HG03159 (cell line): ENCODE measurements around the gene MCRIP1.
A peak's percentile ranks its signal among the peaks of the same experiment; 100 is the strongest.

Experiments
- ATAC-seq: cut with Tn5 transposase; IDR thresholded peaks from one replicate; pipeline ENCODE4 v1.9.1; 2021; ENCODE audit warnings: mild to moderate bottlenecking, moderate library complexity; ENCODE audit not compliant: unreplicated experiment

MCRIP1 gene

GRCh38 chr17:81860756-81861568 is 27.9 kb upstream of the MCRIP1 start:
- peak; percentile 73 for ATAC-seq

GRCh38 chr17:81859906-81860755 is 27.0 kb upstream of the MCRIP1 start, which contains the start of gene P4HB:
P4HB (minus strand) TSS chr17:81860535; CDS start chr17:81860471, 64 bp downstream.
- ATAC-seq: no peak

- no peak for ATAC-seq
Measured at GRCh38 chr17:81858967-81859905, 26.1 kb upstream of the MCRIP1 start.

GRCh38 chr17:81858170-81858966 is 25.3 kb upstream of the MCRIP1 start:
- no peak for ATAC-seq

GRCh38 chr17:81854974-81855774 is 22.1 kb upstream of the MCRIP1 start:
- ATAC-seq: no peak

GRCh38 chr17:81852237-81852636 is 19.1 kb upstream of the MCRIP1 start:
- ATAC-seq: no peak

GRCh38 chr17:81851423-81851822 is 18.3 kb upstream of the MCRIP1 start:
- ATAC-seq: no peak

GRCh38 chr17:81849457-81849856 is 16.4 kb upstream of the MCRIP1 start:
- ATAC-seq: no peak

GRCh38 chr17:81846743-81847689 is 13.9 kb upstream of the MCRIP1 start:
- no peak for ATAC-seq

- no peak for ATAC-seq
Measured at GRCh38 chr17:81845881-81846742, 13.0 kb upstream of the MCRIP1 start.

GRCh38 chr17:81845361-81845760 is 12.3 kb upstream of the MCRIP1 start:
- ATAC-seq: no peak

- no peak for ATAC-seq
Measured at GRCh38 chr17:81844887-81845286, 11.8 kb upstream of the MCRIP1 start.

GRCh38 chr17:81844327-81844851 is 11.3 kb upstream of the MCRIP1 start:
- no peak for ATAC-seq

GRCh38 chr17:81843713-81844326 is 10.7 kb upstream of the MCRIP1 start:
- no peak for ATAC-seq

- ATAC-seq: no peak
Measured at GRCh38 chr17:81842725-81843504, 9.8 kb upstream of the MCRIP1 start.

GRCh38 chr17:81842378-81842724 is 9.3 kb upstream of the MCRIP1 start:
- ATAC-seq: no peak
